ENCODE results near the gene CDH1. TPM values are rescaled to one million over a fixed set of nuclear protein-coding genes. Genes with fewer than 3 reads are reported as not detected.

The CDH1 gene
- 0.04 TPM for total RNA-seq (2013)
- polyA plus RNA-seq (under 1 TPM in 2 of 3 donors, not detected in 1; 0.05 to 0.13 TPM), polyA minus RNA-seq (0.14 and 0.32 TPM in 2 replicates), total RNA-seq (0 to 9.0 (median 0.21) reads per million in 11 experiments)

DNA sequence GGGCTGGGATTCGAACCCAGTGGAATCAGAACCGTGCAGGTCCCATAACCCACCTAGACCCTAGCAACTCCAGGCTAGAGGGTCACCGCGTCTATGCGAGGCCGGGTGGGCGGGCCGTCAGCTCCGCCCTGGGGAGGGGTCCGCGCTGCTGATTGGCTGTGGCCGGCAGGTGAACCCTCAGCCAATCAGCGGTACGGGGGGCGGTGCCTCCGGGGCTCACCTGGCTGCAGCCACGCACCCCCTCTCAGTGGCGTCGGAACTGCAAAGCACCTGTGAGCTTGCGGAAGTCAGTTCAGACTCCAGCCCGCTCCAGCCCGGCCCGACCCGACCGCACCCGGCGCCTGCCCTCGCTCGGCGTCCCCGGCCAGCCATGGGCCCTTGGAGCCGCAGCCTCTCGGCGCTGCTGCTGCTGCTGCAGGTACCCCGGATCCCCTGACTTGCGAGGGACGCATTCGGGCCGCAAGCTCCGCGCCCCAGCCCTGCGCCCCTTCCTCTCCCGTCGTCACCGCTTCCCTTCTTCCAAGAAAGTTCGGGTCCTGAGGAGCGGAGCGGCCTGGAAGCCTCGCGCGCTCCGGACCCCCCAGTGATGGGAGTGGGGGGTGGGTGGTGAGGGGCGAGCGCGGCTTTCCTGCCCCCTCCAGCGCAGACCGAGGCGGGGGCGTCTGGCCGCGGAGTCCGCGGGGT lies at the start of gene CDH1:
TSS of gene CDH1 (plus strand) at position 247 of the 684 bp plus-strand sequence. CDS start at position 371, 124 bp downstream.
- peaks cover 24 to 42% of the 10 kb centered on the region in 2 donors for H3K27me3 ChIP-seq (ENCODE audit: control insufficient read depth in 2 of 2, insufficient read depth in 2 of 2, low read length in 2 of 2)
- TF ChIP-seq, protein P1, sequence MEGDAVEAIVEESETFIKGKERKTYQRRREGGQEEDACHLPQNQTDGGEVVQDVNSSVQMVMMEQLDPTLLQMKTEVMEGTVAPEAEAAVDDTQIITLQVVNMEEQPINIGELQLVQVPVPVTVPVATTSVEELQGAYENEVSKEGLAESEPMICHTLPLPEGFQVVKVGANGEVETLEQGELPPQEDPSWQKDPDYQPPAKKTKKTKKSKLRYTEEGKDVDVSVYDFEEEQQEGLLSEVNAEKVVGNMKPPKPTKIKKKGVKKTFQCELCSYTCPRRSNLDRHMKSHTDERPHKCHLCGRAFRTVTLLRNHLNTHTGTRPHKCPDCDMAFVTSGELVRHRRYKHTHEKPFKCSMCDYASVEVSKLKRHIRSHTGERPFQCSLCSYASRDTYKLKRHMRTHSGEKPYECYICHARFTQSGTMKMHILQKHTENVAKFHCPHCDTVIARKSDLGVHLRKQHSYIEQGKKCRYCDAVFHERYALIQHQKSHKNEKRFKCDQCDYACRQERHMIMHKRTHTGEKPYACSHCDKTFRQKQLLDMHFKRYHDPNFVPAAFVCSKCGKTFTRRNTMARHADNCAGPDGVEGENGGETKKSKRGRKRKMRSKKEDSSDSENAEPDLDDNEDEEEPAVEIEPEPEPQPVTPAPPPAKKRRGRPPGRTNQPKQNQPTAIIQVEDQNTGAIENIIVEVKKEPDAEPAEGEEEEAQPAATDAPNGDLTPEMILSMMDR (IDR thresholded peaks at IDR 0.05), result no peak
- H3K79me2 ChIP-seq (ENCODE audit: insufficient read depth, low read length), result no peaks in the 10 kb centered on the region
- peak within 1 kb of the TSS; percentile 31 for H3K4me2 ChIP-seq (replicated peaks; ENCODE audit: extremely low read depth, low read length, poor library complexity, severe bottlenecking)
- no peaks in the 10 kb centered on the region for H3K36me3 ChIP-seq (replicated peaks in 1 of 2; ENCODE audit: control insufficient read depth in 1 of 2, insufficient read depth in 2 of 2, low read length in 2 of 2)
- H3K4me3 Mint-ChIP-seq, result peak within 1 kb of the TSS; percentile 16 to 83
- H3K9ac ChIP-seq (ENCODE audit: insufficient read depth, low read length, poor library complexity, severe bottlenecking), result no peak within 1 kb of the TSS
- 2% methylated on average over 42 of the region's 63 CpGs for WGBS (ENCODE audit: insufficient coverage)
- peaks cover 0 to 10% (median 8%) of the 10 kb centered on the region in 7 donors for H3K9me3 Mint-ChIP-seq
- no peaks in the 10 kb centered on the region for H4K20me1 ChIP-seq (ENCODE audit: insufficient read depth, low read length)
- DNase-seq, result no peak
- H3K27ac Mint-ChIP-seq, result no peak within 1 kb of the TSS
- no peak within 1 kb of the TSS for H3K27ac ChIP-seq (ENCODE audit: low read depth in 1 of 2, low read length in 2 of 2)
- peaks cover 5 to 8% of the 10 kb centered on the region in 2 donors for H3K36me3 Mint-ChIP-seq
- H2AFZ ChIP-seq (ENCODE audit: insufficient read depth, low read depth, low read length, poor library complexity, severe bottlenecking), result peak within 1 kb of the TSS; percentile 29
- H3K9me3 ChIP-seq (replicated peaks in 1 of 2; ENCODE audit: control insufficient read depth in 1 of 2, insufficient read depth in 1 of 2, low read length in 2 of 2), result peaks cover 0 to 10% of the 10 kb centered on the region in 2 donors
- intact Hi-C loops (cut with micrococcal nuclease), result no loop called here
- peaks cover 43 to 59% (median 59%) of the 10 kb centered on the region in 3 donors for H3K27me3 Mint-ChIP-seq (ENCODE audit: low read depth in 3 of 3)
- H3K4me1 ChIP-seq (ENCODE audit: control insufficient read depth in 1 of 2, insufficient read depth in 2 of 2, low read length in 2 of 2), result peaks cover 28 to 37% of the 10 kb centered on the region in 2 donors
- peaks cover 29% of the 10 kb centered on the region for H3K4me1 Mint-ChIP-seq
- H3K4me3 ChIP-seq (replicated peaks in 1 of 3; ENCODE audit: low read depth in 2 of 3, low read length in 3 of 3), result peak within 1 kb of the TSS in 1 of 3 experiments; percentile 30

DNA sequence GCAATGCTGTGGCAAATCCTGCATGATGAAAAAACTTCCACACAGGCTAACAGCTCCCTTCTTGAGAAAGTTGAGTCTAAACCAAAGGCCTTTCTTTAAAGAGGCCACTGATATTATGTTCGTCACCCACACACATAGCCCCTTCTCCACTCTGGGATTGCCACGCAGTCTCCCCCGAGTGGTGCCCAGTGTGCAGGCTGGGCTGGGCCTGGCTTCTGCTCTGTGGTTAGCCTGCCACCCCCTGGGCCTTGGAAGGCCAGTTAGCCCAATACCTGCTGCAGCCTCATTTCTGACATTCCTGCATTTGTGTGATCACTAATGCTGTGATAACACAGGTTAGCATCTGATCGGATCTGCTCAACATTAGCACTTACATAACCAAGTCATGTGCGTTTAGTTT lies 47.2 kb upstream of the CDH1 start:
- TF ChIP-seq, protein P1 (IDR thresholded peaks at IDR 0.05), result no peak
- Mint-ChIP-seq H3K36me3 (no peaks in the 10 kb centered on the region), H3K4me1 (no peaks in the 10 kb centered on the region), H3K27ac (no peak overlapping the region), H3K9me3 (peaks cover 0 to 2% (median 0%) of the 10 kb centered on the region in 7 donors), H3K4me3 (no peak overlapping the region), H3K27me3 (ENCODE audit: low read depth in 3 of 3) (peaks cover 2 to 8% (median 3%) of the 10 kb centered on the region in 3 donors)
- Histone ChIP-seq H3K27ac (ENCODE audit: low read depth in 1 of 2, low read length in 2 of 2) (no peak overlapping the region), H3K4me2 (replicated peaks; ENCODE audit: extremely low read depth, low read length, poor library complexity, severe bottlenecking) (no peak overlapping the region), H3K27me3 (ENCODE audit: control insufficient read depth in 2 of 2, insufficient read depth in 2 of 2, low read length in 2 of 2) (no peaks in the 10 kb centered on the region), H3K4me1 (ENCODE audit: control insufficient read depth in 1 of 2, insufficient read depth in 2 of 2, low read length in 2 of 2) (no peaks in the 10 kb centered on the region), H3K36me3 (replicated peaks in 1 of 2; ENCODE audit: control insufficient read depth in 1 of 2, insufficient read depth in 2 of 2, low read length in 2 of 2) (no peaks in the 10 kb centered on the region), H3K79me2 (ENCODE audit: insufficient read depth, low read length) (no peaks in the 10 kb centered on the region), H3K9me3 (replicated peaks in 1 of 2; ENCODE audit: control insufficient read depth in 1 of 2, insufficient read depth in 1 of 2, low read length in 2 of 2) (no peaks in the 10 kb centered on the region), H3K9ac (ENCODE audit: insufficient read depth, low read length, poor library complexity, severe bottlenecking) (no peak overlapping the region), H3K4me3 (replicated peaks in 1 of 3; ENCODE audit: low read depth in 2 of 3, low read length in 3 of 3) (no peak overlapping the region), H4K20me1 (ENCODE audit: insufficient read depth, low read length) (no peaks in the 10 kb centered on the region), H2AFZ (ENCODE audit: insufficient read depth, low read depth, low read length, poor library complexity, severe bottlenecking) (no peak overlapping the region)
- WGBS (ENCODE audit: insufficient coverage), result 93% methylated on average over 3 of the region's 5 CpGs
- intact Hi-C loops (cut with micrococcal nuclease), result no loop called here
- no peak for DNase-seq
